Endodermal cell (in vitro differentiated cells): ENCODE data around the gene CARM1. TPM values are rescaled to one million over a fixed set of nuclear protein-coding genes. Genes with fewer than 3 reads are reported as not detected.
"Not testable (repeated sequence)": the region's sequence is repeated elsewhere in the genome, so short reads cannot be mapped to it uniquely, and the experiment has no call there.

Source experiments
- DNase-seq: peaks from one replicate; pipeline ENCODE4 v3.0.0-alpha.2; 2017
- H3K27ac ChIP-seq: 2 replicates; pipeline ENCODE4 v1.5.1; 2013; ENCODE audit warnings: mild to moderate bottlenecking, low read depth, low read length, moderate library complexity
- H3K27me3 ChIP-seq: 2 replicates; pipeline ENCODE4 v1.6.1; 2013; ENCODE audit warnings: mild to moderate bottlenecking, low read length, moderate library complexity; ENCODE audit not compliant: insufficient read depth, control insufficient read depth, poor library complexity, severe bottlenecking
- H3K36me3 ChIP-seq: 2 replicates; pipeline ENCODE4 v1.7.0; 2013; ENCODE audit warnings: mild to moderate bottlenecking, low read length, moderate library complexity; ENCODE audit not compliant: control insufficient read depth, insufficient read depth
- H3K4me1 ChIP-seq: one replicate; pipeline ENCODE4 v1.7.0; 2013; ENCODE audit warnings: low read length; ENCODE audit not compliant: control insufficient read depth, insufficient read depth
- H3K4me3 ChIP-seq: 2 replicates; pipeline ENCODE4 v1.5.1; 2013; ENCODE audit warnings: mild to moderate bottlenecking, low read length, moderate library complexity
- H3K9ac ChIP-seq: 2 replicates; pipeline ENCODE4 v1.6.1; 2013; ENCODE audit warnings: mild to moderate bottlenecking, low read length, moderate library complexity; ENCODE audit not compliant: poor library complexity, severe bottlenecking; ENCODE audit errors: extremely low read depth
- H3K9me3 ChIP-seq: 2 replicates; pipeline ENCODE4 v1.6.1; 2013; ENCODE audit warnings: mild to moderate bottlenecking, low read length, moderate library complexity; ENCODE audit not compliant: control insufficient read depth
- H3K27ac Mint-ChIP-seq: 2 replicates; pipeline ENCODE4 v1.8.0; 2020; ENCODE audit warnings: mixed read lengths
- H3K27me3 Mint-ChIP-seq: 2 replicates; pipeline ENCODE4 v1.8.0; 2021; ENCODE audit warnings: mild to moderate bottlenecking, mixed read lengths; ENCODE audit not compliant: insufficient read depth
- H3K36me3 Mint-ChIP-seq: 2 replicates; pipeline ENCODE4 v1.8.0; 2020; ENCODE audit warnings: low read depth, mixed read lengths
- H3K4me1 Mint-ChIP-seq: 2 replicates; pipeline ENCODE4 v1.8.0; 2020; ENCODE audit warnings: mixed read lengths
- H3K4me3 Mint-ChIP-seq: 2 replicates; pipeline ENCODE4 v1.8.0; 2020; ENCODE audit warnings: mild to moderate bottlenecking, moderate library complexity, mixed read lengths
- H3K9me3 Mint-ChIP-seq: 2 replicates; pipeline ENCODE4 v1.8.0; 2020; ENCODE audit warnings: mild to moderate bottlenecking, mixed read lengths
- CTCF ChIP-seq: fragments of 200-600 bp; sonication (generic); conservative IDR thresholded peaks from 2 replicates; pipeline ENCODE4 v1.5.0; 2021; ENCODE audit warnings: antibody characterized with exemption, mild to moderate bottlenecking
- WGBS, 2 experiments: methylation state at CpG; one replicate each; pipeline versions ENCODE4 v1.1.5 to v1.1.7; 2013; ENCODE audit warnings: missing lambda C conversion rate in 2 of 2, mixed read lengths in 1 of 2; ENCODE audit not compliant: insufficient coverage in 1 of 2, insufficient read length in 1 of 2; 5-methylcytosine and 5-hydroxymethylcytosine counted together
- total RNA-seq, 2 donors: library from RNA; stranded (reverse); fragmentation: NEBNext Ultra II Directional in 1 of 2; extraction: Animal tissue kit (Norgen Biotek cat#: 25700) in 1 of 2; gene quantifications; 2 replicates in 1 of 2; 3 replicates in 1 of 2; pipeline ENCODE4 v1.2.1, GENCODE V29; 2021

The CARM1 gene
- total RNA-seq, 2 donors from 2014 or later: 80.6 to 86.6 TPM

GRCh38 chr19:10868872-10869547 is 2.3 kb upstream of the CARM1 start:
- H3K27ac Mint-ChIP-seq: no peak overlapping the region
- Histone ChIP-seq H3K9me3 (no peaks in the 10 kb centered on the region), H3K27me3 (no peaks in the 10 kb centered on the region), H3K36me3 (no peaks in the 10 kb centered on the region), H3K27ac (no peak overlapping the region), H3K4me3 (no peak overlapping the region), H3K4me1 (no peaks in the 10 kb centered on the region), H3K9ac (no peak overlapping the region)
- H3K4me3 Mint-ChIP-seq: no peak overlapping the region
- WGBS, 2 experiments: 92 to 97% methylated on average over 6 to 10 of the region's 10 CpGs
- peaks cover 12% of the 10 kb centered on the region for H3K4me1 Mint-ChIP-seq
- peak; percentile 42 for DNase-seq
- H3K27me3 Mint-ChIP-seq: no peaks in the 10 kb centered on the region
- no peak for TF ChIP-seq CTCF
- no peaks in the 10 kb centered on the region for H3K9me3 Mint-ChIP-seq
- peaks cover 3% of the 10 kb centered on the region for H3K36me3 Mint-ChIP-seq

- H3K4me3 ChIP-seq, H3K36me3 Mint-ChIP-seq, H3K27ac ChIP-seq, H3K9ac ChIP-seq, H3K36me3 ChIP-seq, H3K9me3 ChIP-seq, H3K27me3 ChIP-seq, H3K27me3 Mint-ChIP-seq, H3K4me1 ChIP-seq, H3K9me3 Mint-ChIP-seq: not testable (repeated sequence)
- Mint-ChIP-seq H3K4me1 (peaks cover 11% of the 10 kb centered on the region), H3K27ac (peak overlapping the region; percentile 39), H3K4me3 (peak overlapping the region; percentile 65)
- WGBS, 2 experiments: 92 to 98% methylated on average over 8 to 11 of the region's 11 CpGs
- peak; percentile 49 for DNase-seq
Measured at GRCh38 chr19:10869872-10870311, 1.5 kb upstream of the CARM1 start.

- Histone ChIP-seq H3K27ac (peak overlapping the region; percentile 88), H3K9ac (no peak overlapping the region), H3K4me1 (no peaks in the 10 kb centered on the region), H3K9me3 (no peaks in the 10 kb centered on the region), H3K36me3 (peaks cover 3% of the 10 kb centered on the region), H3K27me3 (no peaks in the 10 kb centered on the region), H3K4me3 (peak overlapping the region; percentile 71)
- DNase-seq: no peak
- Mint-ChIP-seq H3K27me3 (no peaks in the 10 kb centered on the region), H3K27ac (peak overlapping the region; percentile 97), H3K36me3 (peaks cover 10% of the 10 kb centered on the region), H3K9me3 (no peaks in the 10 kb centered on the region), H3K4me3 (peak overlapping the region; percentile 65), H3K4me1 (peaks cover 11% of the 10 kb centered on the region)
- no peak for TF ChIP-seq CTCF
- 5 to 6% methylated on average over 6 to 16 of the region's 22 CpGs for WGBS, 2 experiments
Measured at GRCh38 chr19:10870501-10870954, 825 bp upstream of the CARM1 start.
